ENCODE measurements around the gene CNN1. TPM values are rescaled to one million over a fixed set of nuclear protein-coding genes. Genes with fewer than 3 reads are reported as not detected.

The CNN1 gene
- total and polyA plus RNA-seq, 2 of the 4 experiments (the other 2 are of a cell fraction): 102 to 196 TPM

- POLR2A ChIA-PET (ENCODE audit: unreplicated experiment): no interaction called here
- no peak overlapping the region for H3K27ac ChIP-seq (ENCODE audit: insufficient read depth, low read length)
- no peak overlapping the region for H3K14ac ChIP-seq (replicated peaks; ENCODE audit: low read depth, low read length)
- peaks cover 8% of the 10 kb centered on the region for H3K36me3 ChIP-seq (ENCODE audit: control insufficient read depth, insufficient read depth, low read length)
- no peaks in the 10 kb centered on the region for H3K9me3 ChIP-seq (ENCODE audit: control insufficient read depth, insufficient read depth, low read length)
- H3K9me1 ChIP-seq (ENCODE audit: insufficient read depth, low read length): peaks cover 7% of the 10 kb centered on the region; the same call in 1 of the 2 replicates
- H4K5ac ChIP-seq (ENCODE audit: low read depth, low read length): no peak overlapping the region
- H2BK20ac ChIP-seq (ENCODE audit: low read depth, low read length): no peak overlapping the region
- H2AK9ac ChIP-seq (replicated peaks; ENCODE audit: low read depth, low read length, poor library complexity): peak overlapping the region; percentile 91
- TF ChIP-seq NFE2L2 (IDR thresholded peaks at IDR 0.05; ENCODE audit: low read depth, low read length): no peak
- TF ChIP-seq, protein P1, sequence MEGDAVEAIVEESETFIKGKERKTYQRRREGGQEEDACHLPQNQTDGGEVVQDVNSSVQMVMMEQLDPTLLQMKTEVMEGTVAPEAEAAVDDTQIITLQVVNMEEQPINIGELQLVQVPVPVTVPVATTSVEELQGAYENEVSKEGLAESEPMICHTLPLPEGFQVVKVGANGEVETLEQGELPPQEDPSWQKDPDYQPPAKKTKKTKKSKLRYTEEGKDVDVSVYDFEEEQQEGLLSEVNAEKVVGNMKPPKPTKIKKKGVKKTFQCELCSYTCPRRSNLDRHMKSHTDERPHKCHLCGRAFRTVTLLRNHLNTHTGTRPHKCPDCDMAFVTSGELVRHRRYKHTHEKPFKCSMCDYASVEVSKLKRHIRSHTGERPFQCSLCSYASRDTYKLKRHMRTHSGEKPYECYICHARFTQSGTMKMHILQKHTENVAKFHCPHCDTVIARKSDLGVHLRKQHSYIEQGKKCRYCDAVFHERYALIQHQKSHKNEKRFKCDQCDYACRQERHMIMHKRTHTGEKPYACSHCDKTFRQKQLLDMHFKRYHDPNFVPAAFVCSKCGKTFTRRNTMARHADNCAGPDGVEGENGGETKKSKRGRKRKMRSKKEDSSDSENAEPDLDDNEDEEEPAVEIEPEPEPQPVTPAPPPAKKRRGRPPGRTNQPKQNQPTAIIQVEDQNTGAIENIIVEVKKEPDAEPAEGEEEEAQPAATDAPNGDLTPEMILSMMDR (conservative IDR thresholded peaks at IDR 0.05; ENCODE audit: low read depth, low read length): peak; percentile 80
- TF ChIP-seq SMC3 (IDR thresholded peaks at IDR 0.05; ENCODE audit: low read depth, low read length): peak; percentile 90
- peak; percentile 57; the same call in 1 of the 2 replicates for TF ChIP-seq FOS (IDR thresholded peaks at IDR 0.05; ENCODE audit: low read depth, low read length)
- no peak for TF ChIP-seq CEBPB (IDR thresholded peaks at IDR 0.05; ENCODE audit: low read depth, low read length)
- TF ChIP-seq ELK1 (IDR thresholded peaks at IDR 0.05; ENCODE audit: borderline replicate concordance, low read depth, low read length): no peak
- TF ChIP-seq MAZ (IDR thresholded peaks at IDR 0.05; ENCODE audit: borderline replicate concordance, low read depth, low read length): peak; percentile 32; the same call in 1 of the 2 replicates
- TF ChIP-seq RAD21 (IDR thresholded peaks at IDR 0.05; ENCODE audit: low read length): peak; percentile 77
- no peak for TF ChIP-seq CHD1 (IDR thresholded peaks at IDR 0.05; ENCODE audit: low read depth, low read length)
- peak; percentile 81 for TF ChIP-seq RCOR1 (IDR thresholded peaks at IDR 0.05; ENCODE audit: insufficient replicate concordance, low read length)
- 80% methylated on average over 2 of the region's 17 CpGs; no CpG with 5 or more reads in 1 of the 2 experiments for WGBS, 2 experiments (ENCODE audit: extremely low coverage in 2 of 2, insufficient read length in 1 of 2)
- no peaks in the 10 kb centered on the region for H3K27me3 ChIP-seq (ENCODE audit: control insufficient read depth, insufficient read depth, low read length)
- no peak overlapping the region for H2BK15ac ChIP-seq (ENCODE audit: low read depth, low read length)
- intact Hi-C loops (cut with micrococcal nuclease): loop anchor here (1.0 kb wide), 2 partner anchors 63 to 91 kb away; partner anchors contain the start of gene ELOF1
- no peak overlapping the region for H2BK5ac ChIP-seq (ENCODE audit: low read depth, low read length, poor library complexity, severe bottlenecking)
- peaks cover 3% of the 10 kb centered on the region for H3K4me1 ChIP-seq (ENCODE audit: control insufficient read depth, insufficient read depth, low read length)
- dilution Hi-C loops (cut with HindIII; ENCODE audit: low sequenced_read_pairs, unreplicated experiment): no loop called here
- peaks cover 0 to 22% of the 10 kb centered on the region in 2 experiments; a peak in 2 of 4 replicates for H3K79me1 ChIP-seq (ENCODE audit: low read depth in 1 of 2, low read length in 2 of 2)
- BruUV-seq (replicated peaks): no TSS peak
- no peak overlapping the region for H2BK120ac ChIP-seq (ENCODE audit: low read depth, low read length)
- peak overlapping the region; percentile 58 for H2AFZ ChIP-seq (replicated peaks; ENCODE audit: low read length, poor library complexity)
- no peak overlapping the region for H3K56ac ChIP-seq (ENCODE audit: extremely low read depth, insufficient read depth, low read length)
- no peak overlapping the region for H3K4me3 ChIP-seq (ENCODE audit: insufficient read depth, low read depth, low read length)
- no peak overlapping the region; the same call in 1 of the 2 replicates for H3K4ac ChIP-seq (ENCODE audit: low read depth, low read length)
- no peak overlapping the region for H3K4me2 ChIP-seq (ENCODE audit: low read depth, low read length)
- peak overlapping the region; percentile 43; the same call in 1 of the 2 replicates for H2AK5ac ChIP-seq (ENCODE audit: low read depth, low read length)
- DNase-seq (peak; percentile 86), ATAC-seq (ENCODE audit: low read depth) (peak; percentile 98)
- no peak overlapping the region for H4K8ac ChIP-seq (ENCODE audit: low read depth in 2 of 2, low read length in 2 of 2)
- in situ Hi-C loops (cut with MboI; ENCODE audit: low sequenced_read_pairs): no loop called here
- H3K9ac ChIP-seq (ENCODE audit: low read depth, low read length): no peak overlapping the region
- CTCF ChIA-PET: interaction anchor here (1.3 kb wide), 1 partner anchor 14 kb away, joined by 3 read pairs; no protein-coding TSS in a partner anchor
- H3K18ac ChIP-seq (ENCODE audit: low read depth, low read length): no peak overlapping the region
- no peaks in the 10 kb centered on the region; the same call in 1 of the 2 replicates for H4K20me1 ChIP-seq (ENCODE audit: insufficient read depth, low read length)
- H4K91ac ChIP-seq (ENCODE audit: insufficient read depth, low read depth, low read length): no peak overlapping the region
- H3K23ac ChIP-seq (ENCODE audit: low read depth, low read length): no peak overlapping the region
Observed at GRCh38 chr19:11496391-11497163, 42.1 kb upstream of the CNN1 start.

Data from IMR-90 (cell line).